ENCODE results near the gene FAM181A.

- TF ChIP-seq CTCF (IDR thresholded peaks at IDR 0.05) (no peak), EZH2 (IDR thresholded peaks at IDR 0.05; ENCODE audit: borderline replicate concordance, insufficient read depth, low read depth, low read length, poor library complexity, severe bottlenecking) (no peak)
These were observed 47.7 kb downstream of the FAM181A start for GRCh38 chr14:93974833-93975232.
